ENCODE measurements around the gene CNTNAP2. TPM values are rescaled to one million over a fixed set of nuclear protein-coding genes. Genes with fewer than 3 reads are reported as not detected.

CNTNAP2 gene
- total and polyA plus RNA-seq, 7 donors, result 0.60 to 2.4 (median 1.7) TPM

- no peak overlapping the region for H3K4me3 ChIP-seq
- H3K27me3 ChIP-seq, result no peaks in the 10 kb centered on the region
- no peaks in the 10 kb centered on the region for H3K36me3 ChIP-seq
- H3K27ac ChIP-seq, result no peak overlapping the region
- H3K9me3 ChIP-seq, result no peaks in the 10 kb centered on the region
- no peaks in the 10 kb centered on the region for H3K4me1 ChIP-seq
- no peak for DNase-seq
- TF ChIP-seq EP300 (IDR thresholded peaks at IDR 0.05) (no peak), POLR2AphosphoS5 (IDR thresholded peaks at IDR 0.05) (no peak), CTCF (IDR thresholded peaks at IDR 0.05) (no peak), POLR2A (IDR thresholded peaks at IDR 0.05) (no peak)
- intact Hi-C loops (cut with DNase I), result no loop called here
- WGBS, 2 donors, result 33 to 68% methylated on average over 3 of the region's 3 CpGs
Observed at GRCh38 chr7:148433521-148434180, 2317.1 kb downstream of the CNTNAP2 start.

GRCh38 chr7:148434181-148434757 is 2317.7 kb downstream of the CNTNAP2 start:
- Histone ChIP-seq H3K9me3 (no peaks in the 10 kb centered on the region), H3K27me3 (no peaks in the 10 kb centered on the region), H3K4me3 (no peak overlapping the region), H3K36me3 (no peaks in the 10 kb centered on the region), H3K27ac (no peak overlapping the region), H3K4me1 (no peaks in the 10 kb centered on the region)
- TF ChIP-seq POLR2A (IDR thresholded peaks at IDR 0.05), result no peak
- TF ChIP-seq CTCF (IDR thresholded peaks at IDR 0.05), result no peak
- TF ChIP-seq EP300 (IDR thresholded peaks at IDR 0.05), result no peak
- no peak for TF ChIP-seq POLR2AphosphoS5 (IDR thresholded peaks at IDR 0.05)
- intact Hi-C loops (cut with DNase I), result no loop called here
- DNase-seq, result no peak
- 57 to 70% methylated on average over 13 of the region's 13 CpGs for WGBS, 2 donors

- intact Hi-C loops (cut with DNase I), result no loop called here
- Histone ChIP-seq H3K4me1 (no peaks in the 10 kb centered on the region), H3K27me3 (no peaks in the 10 kb centered on the region), H3K9me3 (no peaks in the 10 kb centered on the region), H3K27ac (no peak overlapping the region), H3K36me3 (no peaks in the 10 kb centered on the region), H3K4me3 (no peak overlapping the region)
- WGBS, 2 donors, result 63 to 92% methylated on average over 2 of the region's 2 CpGs
- no peak for DNase-seq
- TF ChIP-seq POLR2AphosphoS5 (IDR thresholded peaks at IDR 0.05) (no peak), EP300 (IDR thresholded peaks at IDR 0.05) (no peak), CTCF (IDR thresholded peaks at IDR 0.05) (no peak), POLR2A (IDR thresholded peaks at IDR 0.05) (no peak)
Observed at GRCh38 chr7:148434887-148435286, 2318.3 kb downstream of the CNTNAP2 start.

- no peak for DNase-seq
- H3K36me3 ChIP-seq, result no peaks in the 10 kb centered on the region
- no peaks in the 10 kb centered on the region for H3K4me1 ChIP-seq
- H3K27ac ChIP-seq, result no peak overlapping the region
- no peak overlapping the region for H3K4me3 ChIP-seq
- TF ChIP-seq EP300 (IDR thresholded peaks at IDR 0.05), result no peak
- TF ChIP-seq POLR2A (IDR thresholded peaks at IDR 0.05), result no peak
- no peak for TF ChIP-seq CTCF (IDR thresholded peaks at IDR 0.05)
- TF ChIP-seq POLR2AphosphoS5 (IDR thresholded peaks at IDR 0.05), result no peak
- no peaks in the 10 kb centered on the region for H3K27me3 ChIP-seq
- intact Hi-C loops (cut with DNase I), result no loop called here
- WGBS, 2 donors, result 45 to 56% methylated on average over 6 of the region's 6 CpGs
- no peaks in the 10 kb centered on the region for H3K9me3 ChIP-seq
Observed at GRCh38 chr7:148435715-148436114, 2319.1 kb downstream of the CNTNAP2 start.
